ENCODE data around the gene CHIT1. TPM values are rescaled to one million over a fixed set of nuclear protein-coding genes. Genes with fewer than 3 reads are reported as not detected.

The CHIT1 gene
- total and polyA plus RNA-seq, 12 donors = 0.13 to 6.5 (median 0.60) TPM; not detected in 1

GRCh38 chr1:203200916-203201315 lies 28.6 kb downstream of the CHIT1 start:
- no peak for DNase-seq
- 63 to 94% (median 76%) methylated on average over 1 of the region's 1 CpG for WGBS, 4 donors
- H3K27me3 ChIP-seq = no peaks in the 10 kb centered on the region
- H3K27ac ChIP-seq = peak overlapping the region in 2 of 5 donors; percentile 44 to 66
- no peak for TF ChIP-seq POLR2A (IDR thresholded peaks at IDR 0.05)
- TF ChIP-seq CTCF (IDR thresholded peaks at IDR 0.05) = no peak
- intact Hi-C loops (cut with DNase I) = no loop called here
- H3K36me3 ChIP-seq (replicated peaks in 1 of 2) = no peaks in the 10 kb centered on the region
- H3K4me1 ChIP-seq (replicated peaks in 1 of 2) = no peaks in the 10 kb centered on the region
- no peak overlapping the region for H3K4me3 ChIP-seq
- no peaks in the 10 kb centered on the region for H3K9me3 ChIP-seq (replicated peaks in 1 of 3)

DNA sequence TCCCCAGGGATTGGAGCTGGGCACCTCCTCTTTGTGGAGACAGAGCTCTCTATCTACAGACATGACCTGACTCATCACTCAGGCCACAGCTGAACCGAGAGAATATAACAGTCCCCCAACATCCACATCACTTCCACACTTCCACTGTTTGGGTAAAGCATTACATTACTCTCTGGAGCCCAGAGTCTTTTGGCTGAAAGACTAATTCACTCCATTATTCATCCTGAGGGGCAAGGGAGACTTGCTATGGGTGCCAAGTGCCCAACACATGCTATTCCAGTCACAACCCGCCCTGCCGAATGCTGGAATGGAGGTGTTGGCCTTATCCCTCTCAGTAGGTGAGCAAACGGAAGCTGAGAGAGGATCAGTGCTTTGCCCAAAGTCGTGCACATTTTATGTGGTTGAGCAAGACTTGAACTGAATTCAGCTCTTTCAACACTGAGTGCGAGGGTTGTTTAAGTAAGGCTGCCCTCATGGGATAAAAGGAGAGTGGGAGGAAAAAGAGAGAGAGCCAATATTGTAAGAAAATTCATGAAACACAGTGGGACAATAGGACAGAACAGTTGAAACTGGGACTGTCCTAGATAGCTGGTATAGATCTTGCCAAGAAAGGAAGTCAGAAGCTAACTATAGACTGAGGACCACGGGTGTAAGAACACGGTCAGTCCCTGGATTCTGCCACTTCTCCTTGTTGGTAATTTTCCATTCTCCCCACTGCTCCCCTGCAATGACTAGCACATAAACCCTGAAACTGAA lies 29.5 kb downstream of the CHIT1 start:
- H3K4me3 ChIP-seq = no peak overlapping the region
- H3K36me3 ChIP-seq (replicated peaks in 1 of 2) = no peaks in the 10 kb centered on the region
- no peaks in the 10 kb centered on the region for H3K9me3 ChIP-seq (replicated peaks in 1 of 3)
- 53 to 60% (median 59%) methylated on average over 8 of the region's 8 CpGs for WGBS, 4 donors
- no peak for DNase-seq
- no peaks in the 10 kb centered on the region for H3K27me3 ChIP-seq
- intact Hi-C loops (cut with DNase I) = no loop called here
- TF ChIP-seq POLR2A (IDR thresholded peaks at IDR 0.05) = no peak
- TF ChIP-seq CTCF (IDR thresholded peaks at IDR 0.05) = no peak
- peak overlapping the region in 2 of 5 donors; percentile 44 to 66 for H3K27ac ChIP-seq
- H3K4me1 ChIP-seq (replicated peaks in 1 of 2) = no peaks in the 10 kb centered on the region

- peak overlapping the region in 2 of 5 donors; percentile 34 to 66 for H3K27ac ChIP-seq
- DNase-seq = no peak
- WGBS, 4 donors = 84 to 92% (median 88%) methylated on average over 6 of the region's 6 CpGs
- no peak overlapping the region for H3K4me3 ChIP-seq
- TF ChIP-seq CTCF (IDR thresholded peaks at IDR 0.05) (no peak), POLR2A (IDR thresholded peaks at IDR 0.05) (no peak)
- H3K36me3 ChIP-seq (replicated peaks in 1 of 2) = no peaks in the 10 kb centered on the region
- intact Hi-C loops (cut with DNase I) = no loop called here
- H3K4me1 ChIP-seq (replicated peaks in 1 of 2) = no peaks in the 10 kb centered on the region
- no peaks in the 10 kb centered on the region for H3K27me3 ChIP-seq
- no peaks in the 10 kb centered on the region for H3K9me3 ChIP-seq (replicated peaks in 1 of 3)
Measured at GRCh38 chr1:203199481-203199815, 30.0 kb downstream of the CHIT1 start.

DNA sequence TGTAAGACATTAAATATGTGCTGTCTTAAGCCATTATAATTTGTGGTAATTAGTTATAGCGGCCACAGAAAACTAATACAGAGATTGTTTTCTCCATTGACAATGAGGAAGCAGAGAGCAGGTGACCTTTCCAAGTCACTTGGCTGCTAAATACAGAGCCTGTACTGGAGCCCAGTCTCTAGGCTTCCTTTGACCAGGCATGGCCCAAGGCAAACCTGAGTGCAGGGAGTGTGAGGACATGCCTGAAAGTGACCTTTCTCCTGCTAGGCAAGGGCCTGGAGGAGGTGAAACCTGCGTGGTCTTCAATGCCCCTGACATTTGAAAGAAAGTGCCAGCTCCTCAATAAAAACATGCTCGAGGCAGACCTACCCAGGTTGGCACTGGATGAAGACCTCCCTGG lies 30.5 kb downstream of the CHIT1 start:
- no peak overlapping the region for H3K4me3 ChIP-seq
- H3K4me1 ChIP-seq (replicated peaks in 1 of 2) = no peaks in the 10 kb centered on the region
- intact Hi-C loops (cut with DNase I) = no loop called here
- DNase-seq = no peak
- no peaks in the 10 kb centered on the region for H3K36me3 ChIP-seq (replicated peaks in 1 of 2)
- 69 to 85% (median 83%) methylated on average over 3 of the region's 3 CpGs for WGBS, 4 donors
- no peaks in the 10 kb centered on the region for H3K9me3 ChIP-seq (replicated peaks in 1 of 3)
- no peaks in the 10 kb centered on the region for H3K27me3 ChIP-seq
- H3K27ac ChIP-seq = peak overlapping the region in 1 of 5 donors; percentile 22
- TF ChIP-seq POLR2A (IDR thresholded peaks at IDR 0.05) (no peak), CTCF (IDR thresholded peaks at IDR 0.05) (no peak)
